Panc1 (cell line): Measurements from ENCODE around the gene SLC1A3. TPM values are rescaled to one million over a fixed set of nuclear protein-coding genes. Genes with fewer than 3 reads are reported as not detected.

Source experiments
- ATAC-seq: fragments of 200-7000 bp; cut with Tn5 transposase; 2 replicates; pipeline ENCODE4 v1.9.1; 2020; ENCODE audit warnings: mild to moderate bottlenecking, moderate library complexity
- BruUV-seq: library from RNA; stranded (reverse); fragments of 400-500 nt; replicated peaks from 2 replicates; lab custom pipeline; 2021; lab: Mats Ljungman, UMichigan
- CTCF ChIA-PET: fragments of 300-600 bp; sonication (Branson Sonifier 250); formaldehyde crosslinking; loops from one replicate; lab custom pipeline; 2022; ENCODE audit warnings: antibody characterized with exemption; lab: Charles Lee
- POLR2A ChIA-PET: fragments of 300-600 bp; sonication (Branson Sonifier 250); formaldehyde crosslinking; loops from one replicate; lab custom pipeline; 2022; ENCODE audit warnings: antibody characterized with exemption; lab: Charles Lee
- DNase-seq: peaks from one replicate; pipeline ENCODE4 v3.0.0-alpha.2; 2010; ENCODE audit warnings: low read depth, low spot score
- H3K27ac ChIP-seq: 2 replicates; pipeline ENCODE4 v1.5.1; 2011; ENCODE audit warnings: mild to moderate bottlenecking, low read length, inconsistent platforms
- H3K27me3 ChIP-seq: fragments of 200-500 bp; sonication (Bioruptor generic); 2 replicates; pipeline ENCODE4 v1.6.0; 2014; ENCODE audit warnings: low read length, inconsistent platforms; ENCODE audit not compliant: control insufficient read depth, insufficient read depth
- H3K36me3 ChIP-seq: fragments of 200-500 bp; sonication (Bioruptor generic); 2 replicates; pipeline ENCODE4 v1.5.1; 2014; ENCODE audit warnings: inconsistent platforms, mild to moderate bottlenecking, low read length, moderate library complexity; ENCODE audit not compliant: control insufficient read depth, insufficient read depth
- H3K4me1 ChIP-seq: 2 replicates; pipeline ENCODE4 v1.5.1; 2011; ENCODE audit warnings: inconsistent platforms, mild to moderate bottlenecking, low read length, moderate library complexity; ENCODE audit not compliant: control insufficient read depth, insufficient read depth
- H3K4me3 ChIP-seq, 2 experiments: 2 replicates each; pipeline ENCODE4 v1.5.1; 2011 to 2012; ENCODE audit warnings: low read depth in 2 of 2, low read length in 2 of 2, mild to moderate bottlenecking in 2 of 2, inconsistent platforms in 1 of 2, moderate library complexity in 1 of 2
- H3K9me3 ChIP-seq: fragments of 200-500 bp; sonication (Bioruptor generic); 2 replicates; pipeline ENCODE4 v1.5.1; 2014; ENCODE audit warnings: low read depth, mild to moderate bottlenecking, inconsistent platforms, low read length, moderate library complexity; ENCODE audit not compliant: control insufficient read depth, insufficient read depth
- POLR2AphosphoS5 ChIP-seq: IDR thresholded peaks from 2 replicates; pipeline ENCODE4 v1.6.1; 2012; ENCODE audit warnings: mild to moderate bottlenecking, low read depth, low read length, moderate library complexity
- SIN3A ChIP-seq: IDR thresholded peaks from 2 replicates; pipeline ENCODE4 v1.6.1; 2012; ENCODE audit warnings: low read depth, mild to moderate bottlenecking, low read length, moderate library complexity, borderline replicate concordance; ENCODE audit not compliant: insufficient read depth
- TCF7L2 ChIP-seq: IDR thresholded peaks from 2 replicates; pipeline ENCODE4 v1.6.1; 2011; ENCODE audit warnings: mild to moderate bottlenecking, low read depth, low read length, inconsistent platforms
- in situ Hi-C: cut with HindIII; loops from 2 replicates; pipeline ENCODE4 v1.10.0; 2016; ENCODE audit warnings: low sequenced_read_pairs, low pct_unique_long_range_greater_than_20kb
- intact Hi-C: fragments of 100-400 bp; cut with micrococcal nuclease; formaldehyde crosslinking; loops from one replicate; pipeline ENCODE4 v1.10.0; 2022; ENCODE audit not compliant: unreplicated experiment
- total RNA-seq: library from RNA; stranded (reverse); gene quantifications from one replicate; pipeline ENCODE4 v1.2.1, GENCODE V29; 2021; ENCODE audit not compliant: unreplicated experiment
- TF ChIP-seq, protein P1 (sequence below): fragments of 450-650 bp; IDR thresholded peaks from 2 replicates; pipeline ENCODE4 v1.5.1; 2017; ENCODE audit warnings: mild to moderate bottlenecking
- TF ChIP-seq, protein P2 (sequence below), 2 experiments: IDR thresholded peaks; 2 replicates each; pipeline ENCODE4 v1.6.1; 2011 to 2012; ENCODE audit warnings: low read depth in 2 of 2, control low read depth in 1 of 2, low read length in 1 of 2, mild to moderate bottlenecking in 1 of 2, moderate library complexity in 1 of 2; ENCODE audit not compliant: insufficient read depth in 1 of 2

Gene SLC1A3
- total RNA-seq, 1 experiment from 2014 or later = 0.13 TPM

DNA sequence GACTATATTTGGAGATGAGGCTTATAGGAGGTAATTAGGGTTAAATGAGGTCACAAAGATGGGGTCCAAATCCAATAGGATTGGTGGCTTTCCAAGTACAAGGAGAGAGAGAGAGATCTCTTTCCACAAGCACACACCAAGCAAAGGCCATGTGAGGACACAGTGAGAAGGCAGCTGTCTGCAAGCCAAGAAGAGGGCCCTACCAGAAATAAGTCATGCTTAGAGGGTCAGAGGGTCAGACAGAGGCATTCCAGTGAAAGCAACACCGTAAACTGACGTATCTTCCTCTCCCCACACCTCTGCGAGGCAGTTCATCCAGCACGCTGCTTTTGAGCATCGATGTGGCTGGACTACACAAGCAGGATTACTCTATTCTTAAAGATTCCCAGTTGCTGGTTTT is 87.9 kb downstream of the SLC1A3 start:
- intact Hi-C loops (loop anchor here (1.0 to 5.0 kb wide), 2 partner anchors 187 to 278 kb away; no protein-coding TSS in a partner anchor), in situ Hi-C loops (no loop called here)
- BruUV-seq = no TSS peak
- ChIA-PET POLR2A (no interaction called here), CTCF (interaction anchor here (0.6 kb wide), 1 partner anchor 108 kb away, joined by 4 read pairs; no protein-coding TSS in a partner anchor)
- TF ChIP-seq, protein P1, sequence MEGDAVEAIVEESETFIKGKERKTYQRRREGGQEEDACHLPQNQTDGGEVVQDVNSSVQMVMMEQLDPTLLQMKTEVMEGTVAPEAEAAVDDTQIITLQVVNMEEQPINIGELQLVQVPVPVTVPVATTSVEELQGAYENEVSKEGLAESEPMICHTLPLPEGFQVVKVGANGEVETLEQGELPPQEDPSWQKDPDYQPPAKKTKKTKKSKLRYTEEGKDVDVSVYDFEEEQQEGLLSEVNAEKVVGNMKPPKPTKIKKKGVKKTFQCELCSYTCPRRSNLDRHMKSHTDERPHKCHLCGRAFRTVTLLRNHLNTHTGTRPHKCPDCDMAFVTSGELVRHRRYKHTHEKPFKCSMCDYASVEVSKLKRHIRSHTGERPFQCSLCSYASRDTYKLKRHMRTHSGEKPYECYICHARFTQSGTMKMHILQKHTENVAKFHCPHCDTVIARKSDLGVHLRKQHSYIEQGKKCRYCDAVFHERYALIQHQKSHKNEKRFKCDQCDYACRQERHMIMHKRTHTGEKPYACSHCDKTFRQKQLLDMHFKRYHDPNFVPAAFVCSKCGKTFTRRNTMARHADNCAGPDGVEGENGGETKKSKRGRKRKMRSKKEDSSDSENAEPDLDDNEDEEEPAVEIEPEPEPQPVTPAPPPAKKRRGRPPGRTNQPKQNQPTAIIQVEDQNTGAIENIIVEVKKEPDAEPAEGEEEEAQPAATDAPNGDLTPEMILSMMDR = no peak
- TF ChIP-seq SIN3A = no peak
- no peak for TF ChIP-seq TCF7L2
- TF ChIP-seq, protein P2, sequence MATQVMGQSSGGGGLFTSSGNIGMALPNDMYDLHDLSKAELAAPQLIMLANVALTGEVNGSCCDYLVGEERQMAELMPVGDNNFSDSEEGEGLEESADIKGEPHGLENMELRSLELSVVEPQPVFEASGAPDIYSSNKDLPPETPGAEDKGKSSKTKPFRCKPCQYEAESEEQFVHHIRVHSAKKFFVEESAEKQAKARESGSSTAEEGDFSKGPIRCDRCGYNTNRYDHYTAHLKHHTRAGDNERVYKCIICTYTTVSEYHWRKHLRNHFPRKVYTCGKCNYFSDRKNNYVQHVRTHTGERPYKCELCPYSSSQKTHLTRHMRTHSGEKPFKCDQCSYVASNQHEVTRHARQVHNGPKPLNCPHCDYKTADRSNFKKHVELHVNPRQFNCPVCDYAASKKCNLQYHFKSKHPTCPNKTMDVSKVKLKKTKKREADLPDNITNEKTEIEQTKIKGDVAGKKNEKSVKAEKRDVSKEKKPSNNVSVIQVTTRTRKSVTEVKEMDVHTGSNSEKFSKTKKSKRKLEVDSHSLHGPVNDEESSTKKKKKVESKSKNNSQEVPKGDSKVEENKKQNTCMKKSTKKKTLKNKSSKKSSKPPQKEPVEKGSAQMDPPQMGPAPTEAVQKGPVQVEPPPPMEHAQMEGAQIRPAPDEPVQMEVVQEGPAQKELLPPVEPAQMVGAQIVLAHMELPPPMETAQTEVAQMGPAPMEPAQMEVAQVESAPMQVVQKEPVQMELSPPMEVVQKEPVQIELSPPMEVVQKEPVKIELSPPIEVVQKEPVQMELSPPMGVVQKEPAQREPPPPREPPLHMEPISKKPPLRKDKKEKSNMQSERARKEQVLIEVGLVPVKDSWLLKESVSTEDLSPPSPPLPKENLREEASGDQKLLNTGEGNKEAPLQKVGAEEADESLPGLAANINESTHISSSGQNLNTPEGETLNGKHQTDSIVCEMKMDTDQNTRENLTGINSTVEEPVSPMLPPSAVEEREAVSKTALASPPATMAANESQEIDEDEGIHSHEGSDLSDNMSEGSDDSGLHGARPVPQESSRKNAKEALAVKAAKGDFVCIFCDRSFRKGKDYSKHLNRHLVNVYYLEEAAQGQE (IDR thresholded peaks at IDR 0.05; ENCODE audit: insufficient read depth in 1 of 2, low read depth in 2 of 2, low read length in 1 of 2) = no peak
- no peak for TF ChIP-seq POLR2AphosphoS5
- no peak overlapping the region for H3K27ac ChIP-seq
- H3K36me3 ChIP-seq = no peaks in the 10 kb centered on the region
- no peak overlapping the region for H3K4me3 ChIP-seq
- H3K27me3 ChIP-seq = peaks cover 4% of the 10 kb centered on the region; the same call in 1 of the 2 replicates
- ATAC-seq (no peak), DNase-seq (no peak)
- peaks cover 4% of the 10 kb centered on the region; the same call in 1 of the 2 replicates for H3K4me1 ChIP-seq
- H3K9me3 ChIP-seq = no peaks in the 10 kb centered on the region

DNA sequence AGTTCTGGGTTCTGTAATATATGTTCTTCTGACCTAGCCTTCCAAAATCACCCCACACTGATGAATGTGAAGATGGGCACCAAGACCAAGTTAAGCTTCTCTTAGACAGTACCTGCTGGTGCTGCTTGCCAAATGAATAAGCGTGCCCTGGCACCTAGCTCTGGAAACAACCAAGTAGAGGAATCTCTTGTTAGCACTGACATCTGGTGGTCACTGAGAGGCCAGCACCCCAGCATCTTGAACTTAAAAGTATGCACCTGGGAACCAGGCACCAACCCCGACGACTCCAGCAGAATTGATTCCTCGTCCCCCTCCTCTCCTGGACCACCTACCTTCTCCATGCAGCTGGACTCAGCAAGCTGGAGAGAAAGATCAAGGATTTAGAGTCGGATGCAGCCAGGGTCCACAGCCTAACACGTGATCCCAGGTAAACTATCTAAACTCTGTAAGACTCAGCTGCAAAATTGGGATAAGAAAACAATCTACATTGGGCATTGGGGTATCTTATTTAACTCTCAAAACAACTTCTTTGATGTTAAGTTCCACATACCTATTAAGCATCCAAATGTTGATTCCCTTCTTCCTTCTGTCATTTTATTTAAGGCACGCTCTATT is 89.8 kb downstream of the SLC1A3 start:
- BruUV-seq = no TSS peak
- peak; percentile 56 for DNase-seq
- in situ Hi-C loops = no loop called here
- ATAC-seq = peak; percentile 81
- no peaks in the 10 kb centered on the region for H3K36me3 ChIP-seq
- TF ChIP-seq SIN3A (no peak), TCF7L2 (no peak), POLR2AphosphoS5 (no peak)
- TF ChIP-seq, protein P1 = peak; percentile 87
- TF ChIP-seq, protein P2 (IDR thresholded peaks at IDR 0.05; ENCODE audit: insufficient read depth in 1 of 2, low read depth in 2 of 2, low read length in 1 of 2) = no peak
- peaks cover 4% of the 10 kb centered on the region; the same call in 1 of the 2 replicates for H3K4me1 ChIP-seq
- H3K4me3 ChIP-seq = no peak overlapping the region
- no peak overlapping the region for H3K27ac ChIP-seq
- POLR2A ChIA-PET = no interaction called here
- CTCF ChIA-PET = interaction anchor here (0.6 to 1.2 kb wide), 2 partner anchors 281 to 617 kb away, joined by 10 to 13 read pairs; no protein-coding TSS in a partner anchor
- no peaks in the 10 kb centered on the region for H3K9me3 ChIP-seq
- intact Hi-C loops = no loop called here
- peaks cover 10% of the 10 kb centered on the region for H3K27me3 ChIP-seq
